Measurements from ENCODE around the gene ANKRD55. TPM values are rescaled to one million over a fixed set of nuclear protein-coding genes. Genes with fewer than 3 reads are reported as not detected.

Gene ANKRD55
- 10 to 100 TPM in 1 of 5 donors, 1 to 10 TPM in 4; 2.8 to 19.9 (median 3.4) TPM for total RNA-seq
- total RNA-seq (2013) = 6.2 TPM
- total RNA-seq = 0.13 to 13.4 (median 3.9) reads per million in 29 experiments

DNA sequence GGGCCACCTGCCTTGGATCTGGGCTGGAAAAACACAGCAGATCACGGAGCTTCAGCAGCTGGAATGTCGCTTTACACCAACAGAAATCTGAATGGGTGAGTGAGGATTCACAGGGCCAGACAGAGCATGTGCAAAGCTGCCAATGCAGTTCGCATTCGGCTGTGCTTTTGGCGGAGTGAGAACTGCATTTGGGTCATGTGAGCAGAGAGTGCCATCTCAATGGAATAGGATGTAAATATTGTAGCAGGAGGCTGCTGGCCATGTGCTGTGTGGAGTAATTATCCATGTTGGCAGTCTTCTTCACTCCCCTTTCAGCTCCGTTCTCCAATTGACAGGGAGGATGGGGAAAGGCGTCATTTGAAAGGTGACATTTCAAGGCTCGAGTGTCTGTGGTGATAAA, at the start of gene ANKRD55:
ANKRD55 (minus strand) TSS at position 101 of the 400 bp plus-strand sequence. CDS start 417 bp downstream, outside the sequence.
- ChIA-PET CTCF (no interaction called here), POLR2A (no interaction called here)
- no peaks in the 10 kb centered on the region for H3K36me3 Mint-ChIP-seq
- no peaks in the 10 kb centered on the region for H3K9me3 Mint-ChIP-seq
- Histone ChIP-seq H3K27ac (ENCODE audit: low read length) (no peak within 1 kb of the TSS), H3K9me3 (no peaks in the 10 kb centered on the region), H3K27me3 (replicated peaks in 1 of 2; ENCODE audit: control insufficient read depth in 2 of 2, extremely low read depth in 1 of 2, insufficient read depth in 2 of 2, low read length in 1 of 2) (no peaks in the 10 kb centered on the region), H3K36me3 (ENCODE audit: control insufficient read depth in 2 of 2, extremely low read depth in 1 of 2, insufficient read depth in 1 of 2, low read length in 1 of 2) (no peaks in the 10 kb centered on the region), H3K4me3 (ENCODE audit: control insufficient read depth in 1 of 2, extremely low read depth in 1 of 2, low read length in 1 of 2) (no peak within 1 kb of the TSS), H3K4me1 (ENCODE audit: control insufficient read depth in 1 of 2, extremely low read depth in 1 of 2, insufficient read depth in 2 of 2, low read length in 2 of 2) (peaks cover 0 to 2% of the 10 kb centered on the region in 2 experiments)
- H3K27me3 Mint-ChIP-seq = no peaks in the 10 kb centered on the region
- no peak for ATAC-seq (replicated peaks in 1 of 4)
- H3K4me3 Mint-ChIP-seq = no peak within 1 kb of the TSS
- H3K4me1 Mint-ChIP-seq = peaks cover 1 to 7% (median 3%) of the 10 kb centered on the region in 3 donors
- no peak for DNase-seq
- no peak within 1 kb of the TSS for H3K27ac Mint-ChIP-seq
- 80% methylated on average over 4 of the region's 8 CpGs for WGBS (ENCODE audit: insufficient coverage)

GRCh38 chr5:56282216-56282615, 49.1 kb upstream of the ANKRD55 start:
- no peak for ATAC-seq (replicated peaks in 1 of 4)
- H3K9me3 ChIP-seq = no peaks in the 10 kb centered on the region
- Mint-ChIP-seq H3K27ac (no peak overlapping the region), H3K9me3 (no peaks in the 10 kb centered on the region), H3K27me3 (no peaks in the 10 kb centered on the region), H3K4me3 (no peak overlapping the region), H3K4me1 (no peaks in the 10 kb centered on the region), H3K36me3 (no peaks in the 10 kb centered on the region)
- H3K36me3 ChIP-seq (ENCODE audit: control insufficient read depth in 2 of 2, extremely low read depth in 1 of 2, insufficient read depth in 1 of 2, low read length in 1 of 2) = no peaks in the 10 kb centered on the region
- no peak for DNase-seq
- H3K4me1 ChIP-seq (ENCODE audit: control insufficient read depth in 1 of 2, extremely low read depth in 1 of 2, insufficient read depth in 2 of 2, low read length in 2 of 2) = no peaks in the 10 kb centered on the region
- H3K4me3 ChIP-seq (ENCODE audit: control insufficient read depth in 1 of 2, extremely low read depth in 1 of 2, low read length in 1 of 2) = no peak overlapping the region
- WGBS (ENCODE audit: insufficient coverage) = no CpG with 5 or more reads among the region's 1 CpG
- CTCF ChIA-PET = no interaction called here
- peaks cover 0 to 7% of the 10 kb centered on the region in 2 experiments for H3K27me3 ChIP-seq (replicated peaks in 1 of 2; ENCODE audit: control insufficient read depth in 2 of 2, extremely low read depth in 1 of 2, insufficient read depth in 2 of 2, low read length in 1 of 2)
- POLR2A ChIA-PET = no interaction called here
- no peak overlapping the region for H3K27ac ChIP-seq (ENCODE audit: low read length)

DNA sequence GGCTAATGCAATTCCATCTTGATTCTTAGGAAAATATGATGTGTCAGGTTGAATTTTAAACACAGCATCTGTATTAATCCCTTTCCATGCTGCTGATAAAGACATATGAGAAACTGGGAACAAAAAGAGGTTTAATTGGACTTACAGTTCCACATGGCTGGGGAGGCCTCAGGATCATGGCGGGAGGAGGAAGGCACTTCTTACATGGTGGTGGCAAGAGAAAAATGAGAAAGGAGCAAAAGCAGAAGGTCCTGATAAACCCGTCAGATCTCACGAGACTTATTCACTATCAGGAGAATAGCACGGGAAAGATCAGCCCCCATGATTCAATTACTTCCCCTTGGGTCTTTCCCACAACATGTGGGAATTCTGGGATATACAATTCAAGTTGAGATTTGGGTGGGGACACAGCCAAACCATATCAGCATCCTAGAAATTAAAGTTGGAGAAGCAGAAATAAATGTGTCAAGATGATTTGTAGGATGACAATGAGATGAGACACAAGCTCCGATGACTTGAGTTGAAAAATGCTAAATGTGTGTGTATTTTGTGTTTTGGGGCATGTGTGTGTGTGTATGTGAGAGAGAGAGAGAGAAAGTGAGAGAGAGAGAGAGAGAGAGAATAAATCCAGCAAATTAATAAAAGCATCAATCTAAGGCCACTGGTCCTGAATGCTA, 48.5 kb upstream of the ANKRD55 start:
- DNase-seq = no peak
- ChIA-PET CTCF (no interaction called here), POLR2A (no interaction called here)
- Mint-ChIP-seq H3K27me3 (no peaks in the 10 kb centered on the region), H3K27ac (no peak overlapping the region), H3K9me3 (no peaks in the 10 kb centered on the region), H3K4me1 (no peaks in the 10 kb centered on the region), H3K36me3 (no peaks in the 10 kb centered on the region), H3K4me3 (no peak overlapping the region)
- H3K27ac ChIP-seq (ENCODE audit: low read length) = no peak overlapping the region
- H3K4me3 ChIP-seq (ENCODE audit: control insufficient read depth in 1 of 2, extremely low read depth in 1 of 2, low read length in 1 of 2) = no peak overlapping the region
- ATAC-seq (replicated peaks in 1 of 4) = no peak
- no peaks in the 10 kb centered on the region for H3K9me3 ChIP-seq
- H3K4me1 ChIP-seq (ENCODE audit: control insufficient read depth in 1 of 2, extremely low read depth in 1 of 2, insufficient read depth in 2 of 2, low read length in 2 of 2) = no peaks in the 10 kb centered on the region
- peaks cover 0 to 7% of the 10 kb centered on the region in 2 experiments for H3K27me3 ChIP-seq (replicated peaks in 1 of 2; ENCODE audit: control insufficient read depth in 2 of 2, extremely low read depth in 1 of 2, insufficient read depth in 2 of 2, low read length in 1 of 2)
- H3K36me3 ChIP-seq (ENCODE audit: control insufficient read depth in 2 of 2, extremely low read depth in 1 of 2, insufficient read depth in 1 of 2, low read length in 1 of 2) = no peaks in the 10 kb centered on the region
- 100% methylated on average over 1 of the region's 5 CpGs for WGBS (ENCODE audit: insufficient coverage)

GRCh38 chr5:56279979-56280378, 46.8 kb upstream of the ANKRD55 start:
- peaks cover 0 to 7% of the 10 kb centered on the region in 2 experiments for H3K27me3 ChIP-seq (replicated peaks in 1 of 2; ENCODE audit: control insufficient read depth in 2 of 2, extremely low read depth in 1 of 2, insufficient read depth in 2 of 2, low read length in 1 of 2)
- H3K36me3 Mint-ChIP-seq = no peaks in the 10 kb centered on the region
- no CpG with 5 or more reads among the region's 2 CpGs for WGBS (ENCODE audit: insufficient coverage)
- no peak overlapping the region for H3K4me3 ChIP-seq (ENCODE audit: control insufficient read depth in 1 of 2, extremely low read depth in 1 of 2, low read length in 1 of 2)
- no peak overlapping the region for H3K27ac ChIP-seq (ENCODE audit: low read length)
- no peaks in the 10 kb centered on the region for H3K9me3 ChIP-seq
- DNase-seq (no peak), ATAC-seq (replicated peaks in 1 of 4) (no peak)
- ChIA-PET POLR2A (no interaction called here), CTCF (no interaction called here)
- H3K9me3 Mint-ChIP-seq = no peaks in the 10 kb centered on the region
- no peaks in the 10 kb centered on the region for H3K4me1 ChIP-seq (ENCODE audit: control insufficient read depth in 1 of 2, extremely low read depth in 1 of 2, insufficient read depth in 2 of 2, low read length in 2 of 2)
- H3K36me3 ChIP-seq (ENCODE audit: control insufficient read depth in 2 of 2, extremely low read depth in 1 of 2, insufficient read depth in 1 of 2, low read length in 1 of 2) = no peaks in the 10 kb centered on the region
- no peaks in the 10 kb centered on the region for H3K4me1 Mint-ChIP-seq
- no peaks in the 10 kb centered on the region for H3K27me3 Mint-ChIP-seq
- H3K4me3 Mint-ChIP-seq = no peak overlapping the region
- H3K27ac Mint-ChIP-seq = no peak overlapping the region

DNA sequence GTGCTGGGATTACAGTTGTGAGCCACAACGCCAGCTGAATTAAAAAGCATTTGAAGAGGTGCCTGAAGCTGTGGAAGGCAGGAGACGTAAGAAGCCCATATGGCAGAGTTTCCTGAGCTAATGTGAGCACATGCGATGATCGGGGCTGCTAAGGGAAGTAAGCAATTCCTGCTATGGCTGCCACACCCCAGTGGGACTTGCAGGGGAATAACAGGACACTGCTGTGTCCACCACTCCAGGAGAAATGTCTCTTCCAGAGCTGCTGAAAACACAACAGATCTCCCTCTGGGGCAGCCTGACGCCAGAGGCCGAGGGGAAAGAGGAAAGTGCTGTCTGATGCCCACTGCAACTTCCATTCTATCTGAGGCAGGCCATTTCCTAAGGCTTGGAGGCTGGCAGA, 46.2 kb upstream of the ANKRD55 start:
- no peaks in the 10 kb centered on the region for H3K36me3 Mint-ChIP-seq
- H3K4me3 Mint-ChIP-seq = no peak overlapping the region
- no peak overlapping the region for H3K27ac Mint-ChIP-seq
- H3K27me3 Mint-ChIP-seq = no peaks in the 10 kb centered on the region
- DNase-seq = no peak
- Histone ChIP-seq H3K9me3 (no peaks in the 10 kb centered on the region), H3K36me3 (ENCODE audit: control insufficient read depth in 2 of 2, extremely low read depth in 1 of 2, insufficient read depth in 1 of 2, low read length in 1 of 2) (no peaks in the 10 kb centered on the region), H3K27me3 (replicated peaks in 1 of 2; ENCODE audit: control insufficient read depth in 2 of 2, extremely low read depth in 1 of 2, insufficient read depth in 2 of 2, low read length in 1 of 2) (peaks cover 0 to 7% of the 10 kb centered on the region in 2 experiments), H3K27ac (ENCODE audit: low read length) (no peak overlapping the region), H3K4me3 (ENCODE audit: control insufficient read depth in 1 of 2, extremely low read depth in 1 of 2, low read length in 1 of 2) (no peak overlapping the region), H3K4me1 (ENCODE audit: control insufficient read depth in 1 of 2, extremely low read depth in 1 of 2, insufficient read depth in 2 of 2, low read length in 2 of 2) (no peaks in the 10 kb centered on the region)
- H3K4me1 Mint-ChIP-seq = no peaks in the 10 kb centered on the region
- WGBS (ENCODE audit: insufficient coverage) = 91% methylated on average over 6 of the region's 6 CpGs
- ChIA-PET CTCF (no interaction called here), POLR2A (no interaction called here)
- no peak for ATAC-seq (replicated peaks in 1 of 4)
- no peaks in the 10 kb centered on the region for H3K9me3 Mint-ChIP-seq

- Mint-ChIP-seq H3K4me1 (no peaks in the 10 kb centered on the region), H3K4me3 (no peak overlapping the region), H3K27ac (no peak overlapping the region), H3K27me3 (no peaks in the 10 kb centered on the region), H3K9me3 (no peaks in the 10 kb centered on the region), H3K36me3 (no peaks in the 10 kb centered on the region)
- 87% methylated on average over 6 of the region's 7 CpGs for WGBS (ENCODE audit: insufficient coverage)
- H3K9me3 ChIP-seq = no peaks in the 10 kb centered on the region
- no peak for DNase-seq
- no peak for ATAC-seq (replicated peaks in 1 of 4)
- H3K4me3 ChIP-seq (ENCODE audit: control insufficient read depth in 1 of 2, extremely low read depth in 1 of 2, low read length in 1 of 2) = no peak overlapping the region
- H3K4me1 ChIP-seq (ENCODE audit: control insufficient read depth in 1 of 2, extremely low read depth in 1 of 2, insufficient read depth in 2 of 2, low read length in 2 of 2) = no peaks in the 10 kb centered on the region
- H3K36me3 ChIP-seq (ENCODE audit: control insufficient read depth in 2 of 2, extremely low read depth in 1 of 2, insufficient read depth in 1 of 2, low read length in 1 of 2) = no peaks in the 10 kb centered on the region
- no peak overlapping the region for H3K27ac ChIP-seq (ENCODE audit: low read length)
- ChIA-PET POLR2A (no interaction called here), CTCF (no interaction called here)
- peaks cover 0 to 7% of the 10 kb centered on the region in 2 experiments for H3K27me3 ChIP-seq (replicated peaks in 1 of 2; ENCODE audit: control insufficient read depth in 2 of 2, extremely low read depth in 1 of 2, insufficient read depth in 2 of 2, low read length in 1 of 2)
These were observed 45.2 kb upstream of the ANKRD55 start for GRCh38 chr5:56278335-56278753.

DNA sequence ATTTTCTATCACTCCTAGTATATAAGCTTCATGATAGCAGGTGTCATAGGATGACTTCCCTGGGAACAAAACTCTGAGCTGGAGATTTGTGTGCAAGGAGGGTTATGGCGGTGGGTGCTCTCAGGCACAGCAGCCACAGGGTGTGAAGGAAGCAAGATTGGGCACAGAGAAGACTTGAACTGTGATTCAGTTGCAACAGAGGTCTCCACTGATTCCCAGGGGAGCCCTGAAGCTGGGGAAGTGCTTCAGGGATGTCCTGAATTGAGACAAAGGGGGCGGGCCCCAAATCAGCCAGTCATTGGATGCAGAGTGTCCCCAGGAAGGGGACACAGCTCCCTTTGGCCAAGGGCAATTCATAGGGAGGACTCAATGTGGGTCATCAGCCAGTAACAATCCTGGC, 44.4 kb upstream of the ANKRD55 start:
- H3K9me3 ChIP-seq = no peaks in the 10 kb centered on the region
- POLR2A ChIA-PET = no interaction called here
- Mint-ChIP-seq H3K9me3 (no peaks in the 10 kb centered on the region), H3K27me3 (no peaks in the 10 kb centered on the region), H3K27ac (no peak overlapping the region), H3K4me1 (no peaks in the 10 kb centered on the region), H3K4me3 (no peak overlapping the region), H3K36me3 (no peaks in the 10 kb centered on the region)
- WGBS (ENCODE audit: insufficient coverage) = 79% methylated on average over 2 of the region's 2 CpGs
- no peak overlapping the region for H3K4me3 ChIP-seq (ENCODE audit: control insufficient read depth in 1 of 2, extremely low read depth in 1 of 2, low read length in 1 of 2)
- H3K27ac ChIP-seq (ENCODE audit: low read length) = no peak overlapping the region
- ATAC-seq (replicated peaks in 1 of 4) (no peak), DNase-seq (no peak)
- CTCF ChIA-PET = no interaction called here
- H3K36me3 ChIP-seq (ENCODE audit: control insufficient read depth in 2 of 2, extremely low read depth in 1 of 2, insufficient read depth in 1 of 2, low read length in 1 of 2) = no peaks in the 10 kb centered on the region
- H3K27me3 ChIP-seq (replicated peaks in 1 of 2; ENCODE audit: control insufficient read depth in 2 of 2, extremely low read depth in 1 of 2, insufficient read depth in 2 of 2, low read length in 1 of 2) = peaks cover 0 to 7% of the 10 kb centered on the region in 2 experiments
- H3K4me1 ChIP-seq (ENCODE audit: control insufficient read depth in 1 of 2, extremely low read depth in 1 of 2, insufficient read depth in 2 of 2, low read length in 2 of 2) = no peaks in the 10 kb centered on the region

All from T-cell (primary cell).